ENCODE data around the gene OSCP1.

OSCP1 gene

DNA sequence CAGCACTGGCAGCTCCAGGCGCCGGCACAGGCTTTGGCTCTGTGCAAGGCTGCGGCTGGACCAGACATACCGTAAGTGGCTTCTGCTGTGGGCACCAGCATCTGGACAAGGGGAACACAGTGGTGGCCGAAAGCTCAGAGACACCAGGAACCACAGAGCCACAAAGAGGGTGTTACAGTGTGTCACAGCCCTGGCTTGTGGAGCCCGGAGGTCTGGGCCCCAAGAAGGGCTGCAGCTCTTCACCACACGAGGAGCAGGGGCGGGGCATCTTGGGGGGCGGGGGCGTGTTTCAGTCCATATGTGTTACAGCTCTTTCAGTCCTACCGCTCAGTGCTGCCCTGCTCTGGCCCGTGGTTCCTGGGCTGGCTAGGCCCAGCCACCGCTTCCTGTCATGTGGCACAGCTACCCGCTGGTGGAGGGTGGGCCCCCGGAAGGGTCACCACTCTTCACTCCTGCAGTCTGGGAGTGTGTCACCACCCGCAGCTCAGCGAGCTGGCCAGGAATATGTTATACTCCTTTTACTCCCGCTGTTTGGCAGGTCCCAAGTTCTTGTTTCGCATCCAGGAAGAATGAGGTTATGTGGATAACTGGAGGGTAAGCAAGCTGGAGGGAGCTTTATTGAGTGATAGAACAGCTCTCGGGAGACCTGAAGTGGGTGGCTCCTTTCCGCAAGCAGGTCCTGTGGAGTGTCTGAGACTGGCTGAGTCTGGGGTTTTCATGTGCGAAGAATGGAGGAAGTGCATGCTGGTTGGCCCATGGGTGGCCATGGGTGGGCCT lies 49.2 kb downstream of the OSCP1 start:
- Histone ChIP-seq H3K27me3 (ENCODE audit: low read depth) (no peaks in the 10 kb centered on the region), H3K4me1 (peaks cover 5% of the 10 kb centered on the region; the same call in 1 of the 2 replicates), H3K36me3 (replicated peaks) (no peaks in the 10 kb centered on the region), H3K9me3 (no peaks in the 10 kb centered on the region), H3K4me3 (peak overlapping the region; percentile 16)
- in situ Hi-C loops (cut with MboI; ENCODE audit: low sequenced_read_pairs) = no loop called here
- DNase-seq (ENCODE audit: low spot score in 2 of 2) = peak in 1 of 2 experiments; percentile 64

DNA sequence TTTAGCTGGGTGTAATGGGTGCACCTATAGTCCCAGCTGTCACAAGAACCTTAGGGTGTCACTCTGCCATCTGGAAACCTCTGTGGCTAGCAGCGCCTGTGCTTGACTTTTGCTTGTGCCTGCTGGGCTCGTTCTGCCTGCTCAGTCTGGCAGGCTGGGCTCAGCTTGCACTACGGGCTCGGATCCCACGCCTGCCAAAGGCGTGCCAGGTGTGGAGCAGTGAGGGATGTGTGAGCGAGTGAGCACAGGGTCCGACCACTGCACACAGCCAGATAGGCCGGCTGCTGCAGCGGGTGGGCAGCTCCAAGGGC lies 49.8 kb downstream of the OSCP1 start:
- H3K9me3 ChIP-seq = no peaks in the 10 kb centered on the region
- no peaks in the 10 kb centered on the region for H3K36me3 ChIP-seq (replicated peaks)
- in situ Hi-C loops (cut with MboI; ENCODE audit: low sequenced_read_pairs) = no loop called here
- H3K27me3 ChIP-seq (ENCODE audit: low read depth) = no peaks in the 10 kb centered on the region
- no peak for DNase-seq (ENCODE audit: low spot score in 2 of 2)
- H3K4me3 ChIP-seq = no peak overlapping the region
- H3K4me1 ChIP-seq = peaks cover 5% of the 10 kb centered on the region; the same call in 1 of the 2 replicates

DNA sequence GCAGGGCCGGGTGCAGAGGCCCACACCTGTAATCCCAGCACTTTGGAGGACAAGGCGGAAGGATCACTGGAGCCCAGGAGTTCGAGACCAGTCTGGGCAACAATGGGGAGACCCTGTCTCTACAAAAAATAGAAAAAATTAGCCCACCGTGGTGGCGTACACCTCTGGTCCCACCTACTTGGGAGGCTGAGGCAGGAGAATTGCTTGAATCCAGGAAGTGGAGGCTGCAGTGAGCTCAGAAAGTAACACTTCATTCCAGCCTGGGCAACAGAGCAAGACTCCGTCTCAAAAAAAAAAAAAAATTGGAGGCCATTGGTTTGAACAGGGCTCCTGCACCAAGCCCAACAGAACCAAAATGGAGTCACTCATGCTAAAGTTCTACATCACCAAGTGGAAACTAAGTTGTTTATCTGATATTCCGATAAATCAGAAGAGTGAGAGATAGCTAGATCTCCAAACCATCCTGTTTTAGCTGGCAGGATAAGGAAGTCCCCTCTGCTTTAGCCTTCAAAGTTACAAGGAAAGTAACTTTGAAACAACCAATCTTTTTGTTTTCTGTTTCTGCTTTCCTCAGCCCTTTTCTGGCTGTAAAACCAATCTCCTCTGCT lies 51.8 kb downstream of the OSCP1 start:
- peaks cover 4% of the 10 kb centered on the region for H3K36me3 ChIP-seq (replicated peaks)
- no peak for DNase-seq (ENCODE audit: low spot score in 2 of 2)
- H3K4me3 ChIP-seq = peak overlapping the region; percentile 85; the same call in 1 of the 2 replicates
- in situ Hi-C loops (cut with MboI; ENCODE audit: low sequenced_read_pairs) = no loop called here
- H3K4me1 ChIP-seq = peaks cover 5% of the 10 kb centered on the region; the same call in 1 of the 2 replicates
- H3K27me3 ChIP-seq (ENCODE audit: low read depth) = no peaks in the 10 kb centered on the region
- no peaks in the 10 kb centered on the region for H3K9me3 ChIP-seq

DNA sequence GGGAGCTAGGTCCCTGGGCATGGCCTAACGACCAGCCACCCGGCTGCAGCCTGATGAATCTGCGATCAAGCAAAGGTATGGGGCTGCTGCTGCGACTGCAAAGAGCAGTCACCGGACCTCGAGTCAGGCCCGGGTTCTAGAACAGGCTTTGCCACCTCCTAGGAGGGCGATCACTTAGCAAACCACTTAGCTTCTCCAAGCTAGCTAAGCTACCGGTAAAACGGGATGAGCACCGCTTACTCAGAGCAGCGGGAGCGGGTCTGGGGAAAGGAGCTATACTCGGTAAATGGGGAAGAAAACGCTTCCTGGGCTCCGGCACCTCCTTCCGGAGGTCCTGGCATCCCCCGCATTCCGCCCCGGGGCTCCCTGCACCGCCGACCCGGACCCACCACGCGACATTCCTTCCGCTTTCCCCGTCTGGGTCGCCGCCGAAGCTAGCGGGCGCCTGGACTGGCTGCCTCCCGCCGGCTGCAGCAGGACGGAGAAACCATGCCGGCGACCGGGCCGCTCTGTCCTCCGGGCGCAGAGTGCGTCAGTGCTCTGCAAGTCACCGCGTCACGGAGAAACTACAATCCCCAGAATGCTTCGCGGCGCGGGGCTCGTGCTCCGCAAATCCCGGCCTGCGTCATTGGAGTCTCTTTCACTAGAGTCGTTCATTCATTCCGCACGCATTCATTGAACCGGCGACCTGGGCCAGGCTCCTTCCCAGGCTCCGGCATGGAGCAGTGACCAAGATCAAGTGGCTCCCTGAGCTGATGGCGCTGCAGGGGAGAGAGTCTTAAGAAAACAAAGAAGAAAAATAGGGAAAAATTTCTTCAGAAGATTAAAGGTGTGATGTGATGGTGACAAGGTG lies 52.6 kb downstream of the OSCP1 start, which contains the start of gene LSM10:
Gene LSM10, minus strand, starts transcription at position 531 of the 853 bp plus-strand sequence. CDS start 3,779 bp downstream, outside the sequence.
- in situ Hi-C loops (cut with MboI; ENCODE audit: low sequenced_read_pairs) = no loop called here
- Histone ChIP-seq H3K27me3 (ENCODE audit: low read depth) (no peaks in the 10 kb centered on the region), H3K9me3 (no peaks in the 10 kb centered on the region), H3K36me3 (replicated peaks) (peaks cover 10% of the 10 kb centered on the region), H3K4me3 (peak within 1 kb of the TSS; percentile 85), H3K4me1 (peaks cover 5% of the 10 kb centered on the region; the same call in 1 of the 2 replicates)
- peak; percentile 89 to 95 for DNase-seq (ENCODE audit: low spot score in 2 of 2)

DNA sequence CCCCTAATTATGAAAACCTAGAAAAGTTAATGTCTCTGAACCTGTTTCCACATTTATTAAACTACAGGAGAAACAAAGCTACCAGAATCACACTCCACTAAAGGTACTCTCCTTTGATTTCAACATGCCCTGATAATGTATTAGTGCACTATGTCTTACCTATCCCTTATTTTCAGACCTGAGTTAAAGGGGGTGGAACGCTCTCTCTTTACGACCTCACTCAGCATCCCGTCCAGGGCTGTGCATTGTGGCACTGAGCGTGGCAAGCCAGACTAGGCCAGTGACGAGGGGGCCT lies 53.2 kb downstream of the OSCP1 start:
- DNase-seq (ENCODE audit: low spot score in 2 of 2) = no peak
- Histone ChIP-seq H3K9me3 (no peaks in the 10 kb centered on the region), H3K27me3 (ENCODE audit: low read depth) (no peaks in the 10 kb centered on the region), H3K4me1 (peaks cover 5% of the 10 kb centered on the region; the same call in 1 of the 2 replicates), H3K36me3 (replicated peaks) (peaks cover 13% of the 10 kb centered on the region), H3K4me3 (peak overlapping the region; percentile 85)
- in situ Hi-C loops (cut with MboI; ENCODE audit: low sequenced_read_pairs) = no loop called here

DNA sequence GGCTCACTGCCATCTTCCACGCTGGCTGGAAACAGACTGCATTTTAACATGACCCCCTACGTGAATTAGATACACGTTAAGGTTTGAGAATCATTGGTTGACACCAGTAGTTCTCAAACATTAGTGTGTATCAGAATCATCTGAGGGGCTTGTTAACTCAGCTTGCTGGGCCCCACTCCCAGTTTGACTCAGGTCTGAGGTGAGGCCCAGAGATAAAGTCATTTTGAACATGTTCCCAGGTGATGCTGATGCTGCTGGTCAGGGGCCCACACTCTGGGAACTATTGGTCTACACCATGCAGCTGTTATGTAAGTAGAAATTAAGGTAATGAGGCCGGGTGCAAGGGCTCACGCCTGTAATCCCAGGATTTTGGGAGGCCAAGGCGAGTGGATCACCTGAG lies 53.9 kb downstream of the OSCP1 start:
- H3K4me3 ChIP-seq = peak overlapping the region; percentile 85; the same call in 1 of the 2 replicates
- no peaks in the 10 kb centered on the region for H3K9me3 ChIP-seq
- H3K36me3 ChIP-seq (replicated peaks) = peaks cover 16% of the 10 kb centered on the region
- DNase-seq (ENCODE audit: low spot score in 2 of 2) = no peak
- no peaks in the 10 kb centered on the region for H3K27me3 ChIP-seq (ENCODE audit: low read depth)
- H3K4me1 ChIP-seq = peaks cover 5% of the 10 kb centered on the region; the same call in 1 of the 2 replicates
- in situ Hi-C loops (cut with MboI; ENCODE audit: low sequenced_read_pairs) = no loop called here

DNA sequence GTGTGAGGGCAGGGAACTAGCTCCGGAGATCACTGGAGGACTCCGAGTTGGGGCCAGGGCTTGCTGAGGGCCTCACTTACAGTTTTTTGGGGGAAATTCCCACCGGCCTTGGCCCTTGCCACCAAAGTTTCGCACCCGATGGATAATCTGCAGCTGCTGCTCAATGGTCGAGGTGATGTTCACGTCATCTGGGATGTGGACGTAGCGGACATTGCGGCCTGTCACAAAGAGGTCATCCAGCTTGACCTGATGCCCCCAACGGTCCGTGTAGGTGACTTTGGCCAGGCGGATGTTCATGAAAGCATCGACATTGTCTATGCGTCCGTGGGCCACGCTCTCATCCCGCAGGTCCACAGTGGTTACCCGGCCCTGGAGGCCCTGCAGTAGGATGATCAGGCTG lies 56.6 kb downstream of the OSCP1 start:
- no peak for DNase-seq (ENCODE audit: low spot score in 2 of 2)
- in situ Hi-C loops (cut with MboI; ENCODE audit: low sequenced_read_pairs) = no loop called here
- Histone ChIP-seq H3K27me3 (ENCODE audit: low read depth) (no peaks in the 10 kb centered on the region), H3K36me3 (replicated peaks) (peaks cover 22% of the 10 kb centered on the region), H3K4me1 (peaks cover 5% of the 10 kb centered on the region; the same call in 1 of the 2 replicates), H3K4me3 (no peak overlapping the region), H3K9me3 (no peaks in the 10 kb centered on the region)

DNA sequence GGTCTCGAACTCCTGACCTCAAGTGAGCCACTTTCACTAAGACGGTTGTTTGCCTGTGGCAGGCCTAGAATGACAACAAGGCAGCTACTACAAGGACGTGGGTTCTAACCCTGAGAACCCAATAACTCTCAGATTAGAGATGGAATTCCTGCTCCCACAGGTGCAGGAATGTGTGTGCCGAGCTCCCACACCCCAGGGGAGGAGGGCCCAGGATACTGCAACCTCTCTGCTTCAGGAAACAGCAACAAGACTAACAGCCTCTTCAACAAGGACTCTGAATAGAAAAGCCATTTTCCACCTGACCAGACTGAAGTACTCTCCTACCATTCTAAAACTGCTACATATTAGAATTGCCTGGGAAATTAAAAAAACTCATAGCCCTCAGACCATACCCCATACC lies 57.4 kb downstream of the OSCP1 start:
- DNase-seq (ENCODE audit: low spot score in 2 of 2) = no peak
- H3K4me1 ChIP-seq = peaks cover 1% of the 10 kb centered on the region; the same call in 1 of the 2 replicates
- H3K9me3 ChIP-seq = no peaks in the 10 kb centered on the region
- H3K4me3 ChIP-seq = no peak overlapping the region
- peaks cover 22% of the 10 kb centered on the region for H3K36me3 ChIP-seq (replicated peaks)
- in situ Hi-C loops (cut with MboI; ENCODE audit: low sequenced_read_pairs) = no loop called here
- H3K27me3 ChIP-seq (ENCODE audit: low read depth) = no peaks in the 10 kb centered on the region

DNA sequence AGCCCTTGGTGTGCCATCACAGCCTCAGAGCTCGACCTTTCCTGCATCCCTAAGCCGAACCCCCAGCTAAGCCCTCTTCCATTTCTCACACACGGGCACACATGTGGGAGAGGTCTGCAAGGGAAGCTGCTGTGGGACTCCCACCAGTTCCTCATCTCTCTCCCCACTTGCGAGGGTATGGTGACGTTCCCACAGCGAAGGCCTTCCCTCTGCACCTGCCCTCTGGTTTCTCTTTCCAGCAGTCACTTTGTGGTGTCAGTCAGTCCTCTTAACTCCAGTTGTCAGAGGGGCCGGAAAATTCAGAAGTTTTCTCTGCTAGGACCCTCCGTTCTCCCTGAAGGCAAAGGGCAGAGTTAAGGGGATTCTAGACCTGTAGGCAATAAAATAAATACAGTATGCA lies 59.0 kb downstream of the OSCP1 start:
- in situ Hi-C loops (cut with MboI; ENCODE audit: low sequenced_read_pairs) = no loop called here

DNA sequence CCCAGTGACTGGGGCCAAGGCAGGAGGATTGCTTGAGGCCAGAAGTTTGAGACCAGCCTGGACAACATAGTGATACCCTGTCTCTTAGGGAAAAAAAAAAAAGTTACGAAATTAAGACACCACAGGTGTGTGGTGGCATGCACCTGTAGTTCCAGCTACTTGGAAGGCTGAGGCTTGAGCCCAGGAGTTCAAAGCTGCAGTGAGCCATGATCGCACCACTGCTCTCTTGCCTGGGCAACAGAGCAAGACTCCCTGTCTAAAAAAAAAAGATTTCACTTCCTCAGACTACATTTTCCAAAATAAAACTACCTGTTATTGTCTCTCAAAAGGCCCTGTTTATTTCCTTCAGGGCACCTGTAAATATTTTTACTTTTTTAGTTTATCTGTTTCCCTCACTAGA lies 59.8 kb downstream of the OSCP1 start:
- no peak for DNase-seq (ENCODE audit: low spot score in 2 of 2)
- Histone ChIP-seq H3K9me3 (no peaks in the 10 kb centered on the region), H3K4me1 (peaks cover 15% of the 10 kb centered on the region), H3K27me3 (ENCODE audit: low read depth) (no peaks in the 10 kb centered on the region), H3K36me3 (replicated peaks) (peaks cover 22% of the 10 kb centered on the region), H3K4me3 (no peak overlapping the region)
- in situ Hi-C loops (cut with MboI; ENCODE audit: low sequenced_read_pairs) = no loop called here

More for the DNA sequence above, 59.0 kb downstream of the OSCP1 start:
- H3K9me3 ChIP-seq = no peaks in the 10 kb centered on the region
- H3K27me3 ChIP-seq (ENCODE audit: low read depth) = no peaks in the 10 kb centered on the region
- no peak for DNase-seq (ENCODE audit: low spot score in 2 of 2)
- H3K4me1 ChIP-seq = peaks cover 15% of the 10 kb centered on the region
- H3K36me3 ChIP-seq (replicated peaks) = peaks cover 22% of the 10 kb centered on the region
- H3K4me3 ChIP-seq = no peak overlapping the region

DNA sequence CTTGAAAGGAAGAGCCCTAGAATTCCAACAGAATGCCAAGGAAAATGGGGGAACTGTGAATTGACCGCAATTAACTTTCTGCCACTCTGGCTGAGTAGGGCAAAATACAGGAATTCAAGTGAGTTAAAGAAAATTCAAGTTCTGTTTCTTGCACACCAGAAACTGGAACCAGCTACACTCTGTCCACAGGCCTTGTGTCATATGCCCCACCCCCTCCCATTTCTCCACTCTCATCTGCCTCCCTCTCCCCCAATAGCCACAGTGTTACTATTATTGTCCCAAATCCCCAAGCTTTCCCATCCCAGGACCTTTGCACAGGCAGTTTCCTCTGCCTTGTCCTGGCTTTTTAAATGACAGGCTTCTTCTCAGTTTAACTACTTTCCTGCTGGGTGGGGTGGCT lies 60.3 kb downstream of the OSCP1 start:
- H3K9me3 ChIP-seq = no peaks in the 10 kb centered on the region
- no peak for DNase-seq (ENCODE audit: low spot score in 2 of 2)
- H3K27me3 ChIP-seq (ENCODE audit: low read depth) = no peaks in the 10 kb centered on the region
- H3K36me3 ChIP-seq (replicated peaks) = peaks cover 22% of the 10 kb centered on the region
- no peak overlapping the region for H3K4me3 ChIP-seq
- peaks cover 15% of the 10 kb centered on the region for H3K4me1 ChIP-seq
- in situ Hi-C loops (cut with MboI; ENCODE audit: low sequenced_read_pairs) = no loop called here

DNA sequence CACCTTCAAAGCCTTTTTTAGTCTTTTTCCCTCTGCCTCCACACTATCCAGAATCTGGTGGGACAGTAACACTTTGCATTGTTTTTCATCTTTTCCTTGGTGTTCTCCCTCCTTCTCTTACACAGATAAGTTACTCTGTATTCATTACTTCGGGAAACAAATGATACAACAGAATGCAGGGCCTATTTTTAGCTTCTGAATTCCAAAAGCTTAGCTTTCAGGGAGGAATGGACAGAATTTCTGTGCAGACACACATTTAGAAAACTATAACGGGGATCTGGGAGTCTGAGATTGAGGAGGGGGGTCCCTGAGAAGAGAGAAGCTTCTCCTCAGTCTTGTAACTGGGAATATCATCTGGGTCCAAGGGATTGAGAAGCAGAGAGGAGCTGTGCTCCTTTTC lies 61.0 kb downstream of the OSCP1 start:
- Histone ChIP-seq H3K9me3 (no peaks in the 10 kb centered on the region), H3K4me1 (peaks cover 19% of the 10 kb centered on the region), H3K36me3 (replicated peaks) (peaks cover 22% of the 10 kb centered on the region), H3K27me3 (ENCODE audit: low read depth) (no peaks in the 10 kb centered on the region), H3K4me3 (no peak overlapping the region)
- in situ Hi-C loops (cut with MboI; ENCODE audit: low sequenced_read_pairs) = no loop called here
- DNase-seq (ENCODE audit: low spot score in 2 of 2) = no peak

DNA sequence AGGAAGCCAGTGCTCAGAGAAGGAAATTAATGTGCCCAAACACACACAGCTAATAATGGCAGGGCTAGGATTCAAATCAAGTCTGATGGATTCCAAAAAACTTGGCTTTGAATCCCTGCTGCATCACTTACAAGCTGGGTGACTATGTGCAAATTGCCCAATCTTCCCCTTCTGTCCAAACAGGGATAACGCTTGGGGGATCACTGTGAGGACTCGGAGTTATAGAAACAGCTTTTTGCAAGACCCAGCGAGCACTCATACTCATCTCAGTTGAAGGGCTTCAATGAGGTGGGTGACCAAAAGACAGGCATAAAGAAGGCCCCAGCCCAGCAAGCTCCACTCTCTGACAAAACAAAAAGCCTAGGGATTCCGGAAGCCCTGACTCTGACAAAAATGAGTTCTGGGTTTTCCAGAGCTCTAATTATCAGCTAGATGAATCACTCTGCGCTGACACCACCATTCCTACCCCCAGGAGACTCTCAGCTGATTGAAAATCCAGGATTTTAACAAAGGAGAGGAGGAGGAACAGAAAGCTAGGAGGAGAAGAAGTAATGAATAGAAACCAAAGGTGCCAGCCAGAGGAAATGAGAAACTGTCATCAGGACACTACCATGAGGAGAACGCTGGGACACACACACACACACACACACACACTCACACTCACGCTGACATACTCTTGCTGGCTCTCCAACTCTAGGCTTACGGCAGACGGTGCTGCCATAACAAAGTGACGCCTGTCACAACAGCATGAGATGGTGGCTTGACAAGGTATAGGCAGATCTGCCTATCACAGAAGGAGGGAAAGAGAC lies 62.9 kb downstream of the OSCP1 start:
- H3K36me3 ChIP-seq (replicated peaks) = peaks cover 12% of the 10 kb centered on the region
- H3K27me3 ChIP-seq (ENCODE audit: low read depth) = no peaks in the 10 kb centered on the region
- no peaks in the 10 kb centered on the region for H3K9me3 ChIP-seq
- peaks cover 22% of the 10 kb centered on the region for H3K4me1 ChIP-seq
- DNase-seq (ENCODE audit: low spot score in 2 of 2) = peak in 1 of 2 experiments; percentile 26
- peak overlapping the region; percentile 36 for H3K4me3 ChIP-seq
- in situ Hi-C loops (cut with MboI; ENCODE audit: low sequenced_read_pairs) = no loop called here

Measured in HAP-1 (cell line).